SK-N-DZ (cell line): Measurements from ENCODE around the gene BBS4.
"Not testable (repeated sequence)": the region's sequence is repeated elsewhere in the genome, so short reads cannot be mapped to it uniquely, and the experiment has no call there.

ENCODE experiments used
- DNase-seq: peaks from one replicate; pipeline ENCODE4 v3.0.0-alpha.2; 2015; ENCODE audit warnings: low spot score

The BBS4 gene

DNA sequence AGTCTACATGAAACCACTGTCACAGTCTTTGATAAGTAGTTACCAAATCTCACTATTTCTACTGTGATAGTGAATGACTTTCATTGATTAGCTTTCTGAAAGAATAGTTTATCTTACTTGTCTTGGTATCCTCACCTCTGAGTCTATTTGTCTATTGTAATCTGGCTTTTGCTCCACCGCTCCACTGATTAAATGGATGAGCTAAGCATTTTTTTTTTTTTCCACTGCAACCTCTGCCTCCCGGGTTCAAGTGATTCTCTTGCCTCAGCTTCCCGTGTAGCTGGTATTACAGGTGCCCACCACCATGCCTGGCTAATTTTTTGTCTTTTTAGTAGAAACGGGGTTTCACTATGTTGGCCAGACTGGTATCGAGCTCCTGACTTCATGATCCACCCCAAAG lies 12.9 kb downstream of the BBS4 start:
- DNase-seq: no peak

DNA sequence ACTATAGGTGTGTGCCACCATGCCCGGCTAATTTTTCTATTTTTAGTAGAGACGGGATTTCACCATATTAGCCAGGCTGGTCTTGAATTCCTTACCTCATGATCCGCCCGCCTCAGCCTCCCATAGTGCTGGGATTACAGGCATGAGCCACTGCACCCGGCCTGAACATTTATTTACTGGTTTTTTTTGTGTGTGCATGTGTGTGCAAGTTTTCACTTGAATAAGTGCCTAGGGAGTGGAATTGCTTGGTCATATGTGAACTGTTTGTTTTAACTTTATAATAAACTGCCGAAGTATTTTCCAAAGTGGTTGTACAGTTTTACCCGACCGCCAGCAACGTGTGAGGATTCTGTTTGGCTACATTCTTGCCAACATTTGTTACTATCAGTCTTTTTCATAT lies 14.1 kb downstream of the BBS4 start:
- DNase-seq: no peak

DNA sequence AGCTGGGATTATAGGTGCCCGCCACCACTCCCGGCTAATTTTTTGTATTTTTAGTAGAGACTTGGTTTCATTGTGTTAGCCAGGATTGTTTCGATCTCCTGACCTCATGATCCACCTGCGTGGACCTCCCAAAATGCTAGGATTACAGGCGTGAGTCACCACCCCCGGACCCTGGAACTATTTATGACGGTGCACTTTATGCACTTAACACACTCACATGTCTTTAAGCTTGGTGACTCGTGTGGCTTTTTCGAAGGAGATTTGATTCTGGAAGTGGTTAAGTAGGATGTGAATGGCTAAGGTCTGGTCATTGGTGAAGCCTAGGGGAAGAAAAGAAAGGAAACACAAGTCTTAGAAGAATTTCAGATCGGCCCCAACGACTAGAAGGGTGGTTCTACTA lies 20.3 kb downstream of the BBS4 start:
- DNase-seq: no peak

DNA sequence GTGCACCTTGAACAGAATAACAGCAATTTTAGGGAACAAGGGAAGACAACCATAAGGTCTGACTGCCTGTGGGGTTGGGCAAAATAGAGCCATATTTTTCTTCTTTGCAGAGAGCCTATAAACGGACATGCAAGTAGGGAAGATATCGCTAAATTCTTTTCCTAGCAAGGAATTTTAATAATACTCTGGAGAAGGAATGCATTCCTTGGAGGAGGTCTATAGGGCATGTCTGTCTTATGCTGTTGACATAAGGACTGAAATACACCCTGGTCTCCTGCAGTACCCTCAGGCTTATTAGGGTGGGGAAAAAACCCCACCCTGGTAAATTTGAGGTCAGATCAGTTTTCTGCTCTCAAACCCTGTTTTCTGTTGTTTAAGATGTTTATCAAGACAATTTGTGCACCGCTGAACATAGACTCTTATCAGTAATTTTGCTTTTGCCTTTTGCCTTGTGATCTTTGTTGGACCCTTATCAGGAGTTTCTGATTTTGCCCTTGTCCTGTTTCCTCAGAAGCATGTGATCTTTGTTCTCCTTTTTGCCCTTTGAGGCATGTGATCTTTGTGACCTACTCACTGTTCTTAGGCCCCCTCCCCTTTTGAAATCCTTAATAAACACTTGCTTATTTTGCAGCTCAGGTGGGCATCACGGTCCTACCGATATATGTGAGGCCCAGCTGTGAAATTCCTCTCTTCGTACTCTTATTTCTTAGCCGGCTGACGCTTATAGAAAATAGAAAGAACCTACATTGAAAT lies 22.7 kb downstream of the BBS4 start:
- DNase-seq: not testable (repeated sequence)

DNA sequence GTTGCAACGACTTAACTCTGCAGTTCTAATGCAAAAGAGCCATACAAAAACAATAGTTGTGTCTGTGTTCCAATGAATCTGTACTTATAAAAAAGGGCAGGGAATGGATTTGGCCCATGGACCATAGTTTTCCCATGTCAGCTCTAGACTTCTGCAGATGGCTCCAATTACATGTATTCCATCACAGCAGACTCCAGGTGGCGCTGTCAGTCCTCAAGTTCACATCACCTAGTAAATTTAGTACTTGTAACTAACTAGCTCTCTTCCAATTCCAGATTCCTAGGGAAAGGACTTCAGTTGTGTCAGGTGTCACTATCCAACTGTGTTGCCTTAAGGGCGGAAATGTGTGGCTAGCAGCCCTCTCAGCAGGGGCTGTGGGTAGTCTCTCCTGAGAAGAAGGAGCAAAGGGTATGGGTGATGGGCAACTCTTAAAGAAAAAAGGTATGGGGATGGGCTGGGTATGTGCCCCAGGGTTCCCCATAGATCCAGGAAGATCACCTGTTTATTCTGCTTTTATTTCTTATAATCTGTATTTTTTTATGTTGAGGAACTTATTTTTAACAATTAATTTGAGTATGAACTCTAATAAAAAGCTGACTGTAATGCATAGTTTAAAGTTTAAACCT lies 36.2 kb downstream of the BBS4 start:
- DNase-seq: peak; percentile 49

DNA sequence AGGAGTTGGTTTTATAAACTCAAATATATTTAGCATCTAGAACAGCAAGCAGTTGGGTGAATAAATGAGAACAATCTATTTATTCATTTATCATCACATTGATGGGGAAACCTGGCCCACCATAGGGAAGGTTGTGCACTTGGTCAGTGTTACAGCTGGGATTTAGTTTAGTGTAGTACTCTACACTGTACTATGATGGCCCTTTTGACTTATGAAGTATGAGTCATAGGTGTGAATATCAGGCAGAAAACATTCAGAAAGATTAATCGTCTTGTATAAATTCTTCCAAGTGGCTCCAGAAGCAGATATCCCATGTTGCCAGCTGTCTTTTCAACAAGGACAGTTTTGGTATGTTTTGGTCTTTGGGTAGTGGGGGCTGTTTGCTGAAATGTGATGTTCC lies 38.0 kb downstream of the BBS4 start:
- DNase-seq: no peak

DNA sequence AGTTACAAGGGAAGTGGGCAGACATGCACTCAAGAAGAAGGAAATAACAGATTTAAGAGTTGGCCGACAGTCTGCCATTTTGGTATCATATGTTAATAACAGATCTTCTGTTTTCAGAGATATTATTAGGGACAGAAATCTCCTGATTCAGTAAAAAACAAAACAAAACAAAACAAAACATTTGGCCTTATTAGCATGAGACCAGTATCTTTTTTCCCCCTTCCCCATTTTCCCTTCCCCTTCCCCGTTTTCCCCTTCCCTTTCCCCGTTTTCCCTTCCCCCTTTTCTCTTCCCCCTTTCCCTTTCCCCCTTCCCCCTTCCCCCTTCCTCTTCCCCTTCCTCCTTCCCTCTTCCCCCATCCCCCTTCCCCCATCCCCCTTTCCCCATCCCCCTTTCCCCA lies 39.4 kb downstream of the BBS4 start:
- no peak for DNase-seq

DNA sequence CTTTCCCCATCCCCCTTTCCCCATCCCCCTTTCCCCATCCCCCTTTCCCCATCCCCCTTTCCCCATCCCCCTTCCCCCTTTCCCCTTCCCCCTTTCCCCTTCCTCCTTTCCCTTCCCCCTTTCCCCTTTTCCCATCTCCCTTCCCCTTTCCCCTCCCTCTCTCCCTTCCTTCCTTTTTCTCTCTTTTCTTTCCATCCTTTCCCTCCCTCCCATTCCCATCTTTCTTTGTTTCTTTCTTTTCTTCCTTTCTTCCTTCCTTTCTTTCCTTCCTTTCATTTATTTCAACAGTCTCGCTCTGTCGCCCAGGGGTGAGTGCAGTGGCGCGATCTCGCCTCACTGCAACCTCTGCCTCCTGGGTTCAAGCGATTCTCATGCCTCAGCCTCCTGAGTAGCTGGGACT lies 39.8 kb downstream of the BBS4 start:
- DNase-seq: not testable (repeated sequence)

DNA sequence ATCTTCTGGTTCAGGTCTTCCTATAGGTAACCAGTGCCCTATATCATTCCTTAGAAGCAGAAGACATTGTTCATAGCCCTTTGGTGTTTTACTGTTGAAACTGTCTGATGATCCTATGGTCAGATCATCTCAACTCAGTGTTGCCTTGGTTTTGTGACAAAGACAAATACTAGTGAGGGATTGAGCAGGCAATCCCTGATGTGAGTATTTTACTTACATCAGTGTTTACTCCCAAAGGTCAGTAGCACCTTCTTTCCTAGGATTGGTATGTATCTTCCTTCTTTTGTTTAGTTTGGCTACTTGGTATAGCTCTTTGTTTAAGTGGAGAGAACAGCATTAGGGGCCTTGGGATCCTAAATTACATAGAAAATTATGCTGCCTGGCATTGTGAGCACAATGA lies 41.1 kb downstream of the BBS4 start:
- DNase-seq: no peak

DNA sequence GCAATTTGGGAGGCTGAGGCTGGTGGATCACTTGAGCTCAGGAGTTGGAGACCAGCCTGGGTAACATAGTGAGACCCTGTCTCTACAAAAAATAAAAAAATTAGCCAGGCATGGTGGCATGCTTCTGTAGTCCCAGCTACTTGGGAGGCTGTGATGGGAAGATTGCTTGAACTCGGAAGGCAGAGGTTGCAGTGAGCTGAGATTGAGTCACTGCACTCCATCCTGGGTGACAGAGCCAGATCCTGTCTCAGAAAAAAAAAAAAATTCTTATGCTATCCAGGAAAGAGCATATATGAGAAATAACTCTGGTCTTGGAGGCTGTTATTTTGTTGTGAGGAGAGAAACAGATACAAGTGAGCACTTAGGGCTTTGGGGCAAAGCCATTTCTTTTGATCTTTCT lies 42.2 kb downstream of the BBS4 start:
- DNase-seq: not testable (repeated sequence)

DNA sequence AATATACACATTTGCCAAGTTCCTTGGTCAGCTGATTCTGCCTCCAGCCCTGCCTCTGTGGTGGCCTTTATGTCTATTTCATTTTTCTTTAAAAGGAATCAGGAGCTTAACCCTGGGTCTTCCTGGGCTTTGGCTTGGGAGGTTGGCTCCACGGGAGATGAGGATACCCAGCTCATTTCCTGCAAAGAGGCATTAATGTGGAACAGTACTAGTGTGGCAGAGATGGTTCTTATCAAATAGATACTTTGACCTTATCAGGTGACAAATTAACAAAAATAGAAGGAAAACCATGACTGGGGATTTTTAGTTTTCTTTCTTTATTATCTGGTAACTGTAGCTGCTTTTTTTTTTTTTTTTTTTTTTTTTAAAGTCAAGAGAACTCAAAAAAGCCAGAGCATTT lies 42.8 kb downstream of the BBS4 start:
- no peak for DNase-seq

DNA sequence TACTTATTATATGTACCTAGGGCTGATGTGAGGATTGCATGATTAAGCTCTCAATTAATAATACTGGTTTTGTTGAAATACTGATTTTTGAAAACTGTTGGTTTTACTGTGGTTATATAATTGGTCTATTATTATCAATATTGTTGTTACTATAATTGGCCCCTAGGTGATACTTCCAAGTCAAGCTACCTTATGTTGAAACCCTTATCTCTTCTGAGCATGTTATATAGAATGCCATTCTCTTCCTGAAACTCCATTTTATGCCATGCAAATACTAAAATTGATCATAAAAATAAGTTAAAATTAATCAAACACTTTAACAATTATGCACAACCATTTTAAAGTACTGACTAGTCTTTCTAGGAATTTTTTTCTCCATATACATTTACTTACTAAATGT lies 46.1 kb downstream of the BBS4 start:
- DNase-seq: no peak

DNA sequence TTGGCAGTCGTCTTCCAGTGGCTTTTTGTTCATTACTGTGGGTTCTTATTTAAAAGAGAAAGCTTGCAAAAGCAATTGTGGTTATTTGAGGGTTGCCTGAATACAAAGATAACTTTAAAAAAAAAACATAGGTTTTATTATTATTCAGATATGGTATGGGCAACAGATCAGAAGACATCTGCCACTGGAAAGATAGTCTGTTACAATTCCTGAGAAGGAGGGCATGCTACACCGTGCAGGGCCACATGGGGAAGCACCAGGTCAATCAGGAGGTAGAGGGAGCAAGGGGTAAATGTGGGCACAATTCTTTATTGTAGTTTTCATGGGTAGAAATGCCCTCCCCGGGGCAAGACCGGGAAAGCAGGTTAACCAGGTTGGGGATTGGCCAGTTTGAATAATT lies 46.5 kb downstream of the BBS4 start:
- DNase-seq: no peak

DNA sequence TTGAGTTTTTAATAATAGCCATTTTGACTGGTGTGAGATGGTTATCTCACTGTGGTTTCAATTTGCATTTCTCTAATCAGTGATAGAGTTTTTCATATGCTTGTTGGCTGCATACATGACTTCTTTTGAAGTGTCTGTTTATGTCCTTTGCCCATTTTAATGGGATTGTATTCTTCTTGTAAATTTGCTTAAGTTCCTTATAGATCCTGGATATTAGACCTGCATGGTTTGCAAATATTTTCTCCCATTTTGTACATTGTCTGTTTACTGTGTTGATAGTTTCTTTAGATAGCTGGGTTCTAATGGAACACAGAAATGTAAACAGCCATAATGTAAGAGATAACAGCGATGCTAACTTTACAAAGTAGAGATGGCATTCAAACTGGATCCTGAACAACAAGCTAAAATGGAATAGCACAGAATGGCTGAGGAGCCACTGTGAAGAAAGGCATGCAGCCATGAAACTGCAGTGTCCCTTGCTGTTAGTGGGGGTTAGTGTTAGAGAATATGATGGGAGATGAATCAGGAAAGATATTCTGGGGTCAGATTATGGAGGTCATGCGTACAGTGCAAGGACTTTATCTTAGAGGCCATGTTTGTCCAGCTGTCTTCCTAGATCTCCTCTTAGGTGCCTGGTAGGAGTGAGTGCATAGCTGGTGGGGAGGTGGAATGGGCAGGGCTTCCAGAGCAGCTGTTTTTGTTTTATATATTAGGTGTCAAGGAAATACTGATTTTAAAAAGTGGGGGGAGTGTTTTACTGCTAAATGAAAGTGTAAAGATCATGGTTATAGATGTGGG lies 48.1 kb downstream of the BBS4 start:
- no peak for DNase-seq

DNA sequence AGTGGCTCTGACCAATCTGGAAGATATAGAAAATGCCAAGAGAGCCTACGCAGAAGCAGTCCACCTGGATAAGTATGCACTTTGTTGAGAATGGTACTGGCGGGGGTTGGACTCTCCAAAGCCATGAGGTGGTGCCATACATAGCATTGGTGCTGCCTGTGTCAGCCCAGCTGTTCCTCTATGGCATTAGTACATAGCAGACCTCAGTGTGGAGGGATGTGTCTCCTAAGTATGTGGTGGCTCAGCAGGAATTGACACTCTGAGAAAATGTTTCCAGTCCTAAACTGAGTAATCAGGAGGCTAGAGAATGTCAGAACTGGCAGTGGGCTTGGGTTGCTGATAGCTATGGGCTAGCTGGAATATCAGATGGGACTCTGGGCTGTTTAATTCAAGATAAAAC lies 49.1 kb downstream of the BBS4 start:
- no peak for DNase-seq

DNA sequence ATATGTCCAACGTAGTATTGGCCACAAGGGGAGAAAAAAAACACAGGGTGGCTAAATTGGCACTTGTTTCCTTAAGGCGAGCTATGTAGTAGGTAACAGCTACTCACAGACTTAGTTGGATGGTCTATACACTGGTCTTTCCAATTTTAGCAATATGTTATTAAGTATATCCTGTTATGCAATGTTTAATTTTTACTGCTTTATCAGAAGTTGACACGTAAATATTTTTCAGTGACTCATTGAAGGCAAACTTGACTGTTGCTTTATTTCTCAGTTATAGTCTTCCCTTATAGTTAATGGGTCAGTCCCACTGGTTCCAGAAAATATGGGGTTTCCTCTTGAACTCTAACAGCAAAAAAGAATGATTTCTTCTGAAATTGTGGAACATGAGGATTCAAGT lies 51.1 kb downstream of the BBS4 start:
- DNase-seq: no peak

DNA sequence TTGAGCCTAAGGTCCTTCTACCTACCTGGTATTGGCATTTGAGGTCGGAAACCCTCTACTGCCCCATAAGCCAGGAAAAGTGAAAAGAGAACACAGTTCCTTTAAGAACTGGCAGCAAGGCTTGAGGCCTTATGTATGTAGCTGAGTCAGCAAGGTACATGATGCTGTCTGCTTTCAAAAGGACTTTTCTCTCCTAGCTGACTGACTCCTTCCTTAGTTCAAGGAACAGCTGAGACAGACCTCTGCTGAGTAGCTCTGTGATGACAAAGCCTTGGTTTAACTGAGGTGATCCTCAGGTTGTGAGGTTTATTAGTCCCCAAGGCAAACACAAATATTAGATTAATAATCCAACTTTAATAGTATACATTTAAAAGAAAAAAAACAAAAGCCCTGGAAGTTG lies 51.7 kb downstream of the BBS4 start:
- no peak for DNase-seq

DNA sequence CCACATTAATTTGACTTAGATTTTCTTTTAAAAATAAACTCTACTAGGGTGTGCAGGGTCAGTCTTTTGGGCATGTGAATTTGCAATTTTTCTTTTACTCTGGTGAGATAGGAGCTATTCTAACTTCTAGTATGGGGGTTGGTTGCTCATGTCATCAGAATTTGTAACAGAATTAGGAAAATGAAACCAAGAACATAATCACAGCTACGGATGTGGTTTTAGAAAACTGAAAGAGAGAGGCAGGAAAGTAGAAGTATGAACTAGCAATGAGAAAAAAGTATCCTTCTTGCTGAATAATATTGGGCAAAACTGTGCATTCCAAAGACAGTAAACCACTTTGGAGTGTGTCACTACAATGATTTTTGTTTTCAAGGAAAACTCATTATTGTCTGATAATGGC lies 54.2 kb downstream of the BBS4 start:
- no peak for DNase-seq

DNA sequence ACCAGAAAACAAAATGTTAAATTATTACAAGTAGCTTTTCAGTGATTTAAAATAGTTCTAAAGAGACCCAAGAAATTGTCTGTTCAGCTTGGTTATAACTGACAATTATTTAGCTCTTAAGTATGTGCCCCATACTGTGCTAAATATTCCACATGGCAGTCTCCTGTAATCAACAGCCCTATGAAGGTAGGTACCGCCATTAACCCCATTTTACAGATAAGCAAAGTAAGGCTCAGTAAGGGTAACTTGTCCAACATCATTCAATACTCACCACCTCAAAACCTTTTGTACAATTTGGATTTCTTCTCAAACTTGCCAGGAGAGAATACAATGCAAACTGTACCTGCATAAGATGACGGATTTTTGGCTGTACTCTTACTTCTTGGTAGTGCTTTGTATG lies 63.7 kb downstream of the BBS4 start:
- DNase-seq: no peak

DNA sequence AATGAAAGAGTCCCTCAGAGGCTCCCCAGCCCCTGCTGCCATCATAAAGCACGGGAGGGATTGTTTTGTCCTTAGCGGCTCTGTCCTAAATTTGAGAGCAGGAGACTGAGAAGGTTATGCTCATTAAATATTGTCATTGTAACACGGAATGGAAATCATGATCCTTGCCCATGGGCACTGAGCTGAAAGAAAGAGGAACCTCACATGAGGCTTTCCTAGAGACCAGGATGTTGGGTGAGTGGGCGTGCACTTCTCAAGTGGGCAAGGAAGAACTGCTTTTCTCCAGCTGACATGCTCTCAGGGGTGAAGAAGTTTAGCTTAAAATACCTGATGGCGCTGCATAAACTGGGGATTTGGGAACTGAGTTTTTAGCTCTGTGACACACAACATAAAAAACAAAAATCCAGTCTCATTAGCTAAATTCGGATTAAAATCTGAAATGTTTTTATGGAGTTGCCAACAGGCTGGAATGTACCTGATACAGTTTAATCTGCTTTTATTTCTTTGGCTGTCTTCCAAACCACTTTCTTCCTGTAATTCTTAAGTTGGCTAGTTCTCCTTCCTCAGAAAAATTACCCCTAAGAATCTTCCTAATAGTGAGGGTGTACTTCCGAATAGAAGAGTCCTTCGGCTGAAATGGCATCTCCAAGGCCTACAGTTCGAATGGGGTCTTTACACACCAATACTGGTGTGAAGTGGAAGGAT lies 65.9 kb downstream of the BBS4 start:
- no peak for DNase-seq

DNA sequence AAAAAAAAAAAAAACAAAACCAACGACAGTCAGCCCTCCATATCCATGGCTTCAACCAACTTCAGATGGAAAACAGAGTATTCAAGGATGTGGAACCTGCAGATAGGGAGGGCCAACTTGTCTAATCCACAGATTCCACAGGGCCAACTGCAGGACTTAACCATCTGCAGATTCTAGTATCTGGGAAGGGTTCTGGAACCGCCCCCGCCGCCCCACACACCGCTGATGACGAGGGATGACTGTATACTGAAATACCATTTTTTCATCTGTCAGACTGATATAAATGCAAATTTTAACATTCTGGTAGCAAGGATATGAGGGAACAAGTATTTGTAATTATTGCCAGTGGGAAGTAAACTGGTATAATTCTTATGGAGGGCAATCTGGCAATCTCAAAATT lies 68.1 kb downstream of the BBS4 start:
- DNase-seq: no peak

DNA sequence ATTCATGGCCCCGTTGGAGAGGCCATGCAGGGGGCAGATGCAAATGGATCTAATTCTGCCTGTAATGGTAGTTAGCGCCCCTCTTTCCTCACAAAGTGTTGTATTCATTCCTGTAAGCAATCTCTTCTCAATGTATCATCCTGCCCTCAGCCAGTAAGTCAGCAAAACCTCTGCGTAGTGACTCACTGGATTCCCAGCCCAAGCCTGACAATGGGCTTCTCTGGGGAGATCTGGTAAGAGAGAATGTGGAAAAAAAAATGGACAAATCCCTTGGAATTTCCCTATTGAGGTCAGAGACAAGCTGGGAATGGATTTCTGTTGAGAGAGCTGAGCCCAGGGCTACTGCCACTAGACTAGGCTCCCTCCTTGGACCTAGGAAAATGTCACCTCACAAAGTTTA lies 72.2 kb downstream of the BBS4 start:
- no peak for DNase-seq
